Neural cell (in vitro differentiated cells): ENCODE results near the gene CCM2L. TPM values are rescaled to one million over a fixed set of nuclear protein-coding genes. Genes with fewer than 3 reads are reported as not detected.

ENCODE experiments used
- H2AFZ ChIP-seq: fragments of 200-600, 300-800 bp; sonication (generic), shearing (Covaris generic); 2 replicates; pipeline ENCODE4 v1.6.0; 2014; ENCODE audit warnings: low read depth, mild to moderate bottlenecking, antibody characterized with exemption, low read length, moderate library complexity
- H3F3A ChIP-seq: fragments of 200-600 bp; shearing (Covaris generic); 2 replicates; pipeline ENCODE4 v1.6.1; 2016; ENCODE audit warnings: mild to moderate bottlenecking, moderate library complexity, mixed read lengths, antibody characterized with exemption, low read length; ENCODE audit not compliant: insufficient read depth, poor library complexity, severe bottlenecking
- H3K27ac ChIP-seq: fragments of 200-600, 300-800 bp; sonication (generic), shearing (Covaris generic); 2 replicates; pipeline ENCODE4 v1.5.1; 2014; ENCODE audit warnings: mild to moderate bottlenecking, low read length, moderate library complexity
- H3K27me3 ChIP-seq: fragments of 300-800, 200-600 bp; sonication (generic), shearing (Covaris generic); 2 replicates; pipeline ENCODE4 v1.6.0; 2014; ENCODE audit warnings: mild to moderate bottlenecking, low read depth, low read length, moderate library complexity; ENCODE audit not compliant: insufficient read depth
- H3K36me3 ChIP-seq: fragments of 300-800, 200-600 bp; sonication (generic), shearing (Covaris generic); 2 replicates; pipeline ENCODE4 v1.5.1; 2014; ENCODE audit warnings: mild to moderate bottlenecking, antibody characterized with exemption, low read length, moderate library complexity; ENCODE audit not compliant: insufficient read depth
- H3K4me2 ChIP-seq: fragments of 300-800, 200-600 bp; sonication (generic), shearing (Covaris generic); 2 replicates; pipeline ENCODE4 v1.6.0; 2014; ENCODE audit warnings: mild to moderate bottlenecking, low read length
- H3K4me3 ChIP-seq: fragments of 300-800, 200-600 bp; sonication (generic), shearing (Covaris generic); 2 replicates; pipeline ENCODE4 v1.5.1; 2014; ENCODE audit warnings: mild to moderate bottlenecking, low read length, moderate library complexity
- H3K79me2 ChIP-seq: fragments of 200-600 bp; shearing (Covaris generic); replicated peaks from 2 replicates; pipeline ENCODE4 v1.6.0; 2014; ENCODE audit warnings: mild to moderate bottlenecking, low read length, moderate library complexity; ENCODE audit not compliant: insufficient read depth
- H3K9ac ChIP-seq: fragments of 300-800, 200-600 bp; sonication (generic), shearing (Covaris generic); 2 replicates; pipeline ENCODE4 v1.6.1; 2016; ENCODE audit warnings: mild to moderate bottlenecking, low read length, mixed read lengths
- H3K9me2 ChIP-seq: fragments of 200-600 bp; shearing (Covaris generic); 2 replicates; pipeline ENCODE4 v1.6.1; 2016; ENCODE audit warnings: mild to moderate bottlenecking, low read length, mixed read lengths; ENCODE audit not compliant: insufficient read depth
- H3K9me3 ChIP-seq: fragments of 200-600, 300-800 bp; sonication (generic), shearing (Covaris generic); 2 replicates; pipeline ENCODE4 v1.6.1; 2016; ENCODE audit warnings: mild to moderate bottlenecking, mixed run types, low read length, moderate library complexity, mixed read lengths
- H4K20me1 ChIP-seq: fragments of 200-600 bp; shearing (Covaris generic); 2 replicates; pipeline ENCODE4 v1.6.1; 2016; ENCODE audit warnings: mild to moderate bottlenecking, mixed run types; ENCODE audit not compliant: insufficient read depth
- CTCF ChIP-seq: fragments of 450-650 bp; IDR thresholded peaks from 2 replicates; pipeline ENCODE4 v1.5.1; 2014; ENCODE audit warnings: antibody characterized with exemption, mild to moderate bottlenecking, moderate library complexity; ENCODE audit not compliant: poor library complexity, severe bottlenecking
- EP300 ChIP-seq: fragments of 450-650 bp; conservative IDR thresholded peaks from 2 replicates; pipeline ENCODE4 v1.6.1; 2014; ENCODE audit warnings: antibody characterized with exemption, mild to moderate bottlenecking, moderate library complexity; ENCODE audit not compliant: poor library complexity, severe bottlenecking
- EZH2 ChIP-seq: fragments of 200-600, 300-800 bp; shearing (Covaris generic), sonication (generic); IDR thresholded peaks from 2 replicates; pipeline ENCODE4 v1.6.1; 2014; ENCODE audit warnings: antibody characterized with exemption, low read length, borderline replicate concordance, mild to moderate bottlenecking; ENCODE audit not compliant: insufficient read depth, poor library complexity, severe bottlenecking
- MXI1 ChIP-seq: fragments of 450-650 bp; conservative IDR thresholded peaks from 2 replicates; pipeline ENCODE4 v1.6.1; 2014; ENCODE audit warnings: antibody characterized with exemption, mild to moderate bottlenecking; ENCODE audit not compliant: poor library complexity, severe bottlenecking
- POLR2AphosphoS5 ChIP-seq: IDR thresholded peaks from 2 replicates; pipeline ENCODE4 v1.6.1; 2012
- RAD21 ChIP-seq: fragments of 450-650 bp; conservative IDR thresholded peaks from 2 replicates; pipeline ENCODE4 v1.6.1; 2014; ENCODE audit warnings: antibody characterized with exemption, mild to moderate bottlenecking, moderate library complexity
- SMC3 ChIP-seq: fragments of 450-650 bp; conservative IDR thresholded peaks from 2 replicates; pipeline ENCODE4 v1.6.1; 2014; ENCODE audit warnings: antibody characterized with exemption, mild to moderate bottlenecking, moderate library complexity; ENCODE audit not compliant: poor library complexity
- TAF1 ChIP-seq: IDR thresholded peaks from 2 replicates; pipeline ENCODE4 v1.6.1; 2012; ENCODE audit warnings: low read depth
- polyA plus RNA-seq: library from polyadenylated mRNA; depleted of rRNA; stranded (reverse); fragments of >200 nt; gene quantifications from 2 replicates; pipeline ENCODE4 v1.2.3, GENCODE V29; 2014
- TF ChIP-seq, protein P1 (sequence below): IDR thresholded peaks from 2 replicates; pipeline ENCODE4 v1.6.1; 2012; ENCODE audit warnings: borderline replicate concordance

The CCM2L gene
- polyA plus RNA-seq, 1 donor from 2014 or later, result 3.0 TPM

DNA sequence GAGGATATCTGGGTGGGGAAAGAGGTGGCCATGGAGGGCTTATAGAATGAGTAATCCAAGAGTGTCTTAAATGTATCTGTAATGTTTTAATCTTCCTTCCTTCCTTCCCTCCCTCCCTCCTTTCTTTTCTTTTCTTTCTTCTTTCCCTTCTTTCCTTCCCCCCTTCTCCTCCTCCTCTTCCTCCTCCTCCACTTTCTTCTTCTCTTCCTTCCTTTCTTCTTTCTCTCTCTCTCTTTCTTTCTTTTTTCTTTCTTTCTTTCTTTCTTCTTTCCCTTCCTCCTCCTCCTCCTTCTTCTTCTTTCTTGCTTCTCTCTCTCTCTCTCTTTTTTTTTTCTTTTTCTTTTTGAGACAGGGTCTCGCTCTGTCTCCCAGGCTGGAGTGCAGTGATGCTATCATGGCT is 49.0 kb downstream of the CCM2L start:
- H3K27ac ChIP-seq, result no peak overlapping the region
- H3K27me3 ChIP-seq, result peaks cover 12% of the 10 kb centered on the region
- H3K9ac ChIP-seq, result no peak overlapping the region
- no peak overlapping the region for H3K4me3 ChIP-seq
- no peaks in the 10 kb centered on the region for H3F3A ChIP-seq
- no peaks in the 10 kb centered on the region for H3K9me2 ChIP-seq
- no peaks in the 10 kb centered on the region for H3K9me3 ChIP-seq
- TF ChIP-seq POLR2AphosphoS5, result no peak
- no peak for TF ChIP-seq EP300
- no peak for TF ChIP-seq CTCF
- no peak for TF ChIP-seq MXI1
- TF ChIP-seq SMC3, result no peak
- TF ChIP-seq EZH2, result no peak
- TF ChIP-seq, protein P1, sequence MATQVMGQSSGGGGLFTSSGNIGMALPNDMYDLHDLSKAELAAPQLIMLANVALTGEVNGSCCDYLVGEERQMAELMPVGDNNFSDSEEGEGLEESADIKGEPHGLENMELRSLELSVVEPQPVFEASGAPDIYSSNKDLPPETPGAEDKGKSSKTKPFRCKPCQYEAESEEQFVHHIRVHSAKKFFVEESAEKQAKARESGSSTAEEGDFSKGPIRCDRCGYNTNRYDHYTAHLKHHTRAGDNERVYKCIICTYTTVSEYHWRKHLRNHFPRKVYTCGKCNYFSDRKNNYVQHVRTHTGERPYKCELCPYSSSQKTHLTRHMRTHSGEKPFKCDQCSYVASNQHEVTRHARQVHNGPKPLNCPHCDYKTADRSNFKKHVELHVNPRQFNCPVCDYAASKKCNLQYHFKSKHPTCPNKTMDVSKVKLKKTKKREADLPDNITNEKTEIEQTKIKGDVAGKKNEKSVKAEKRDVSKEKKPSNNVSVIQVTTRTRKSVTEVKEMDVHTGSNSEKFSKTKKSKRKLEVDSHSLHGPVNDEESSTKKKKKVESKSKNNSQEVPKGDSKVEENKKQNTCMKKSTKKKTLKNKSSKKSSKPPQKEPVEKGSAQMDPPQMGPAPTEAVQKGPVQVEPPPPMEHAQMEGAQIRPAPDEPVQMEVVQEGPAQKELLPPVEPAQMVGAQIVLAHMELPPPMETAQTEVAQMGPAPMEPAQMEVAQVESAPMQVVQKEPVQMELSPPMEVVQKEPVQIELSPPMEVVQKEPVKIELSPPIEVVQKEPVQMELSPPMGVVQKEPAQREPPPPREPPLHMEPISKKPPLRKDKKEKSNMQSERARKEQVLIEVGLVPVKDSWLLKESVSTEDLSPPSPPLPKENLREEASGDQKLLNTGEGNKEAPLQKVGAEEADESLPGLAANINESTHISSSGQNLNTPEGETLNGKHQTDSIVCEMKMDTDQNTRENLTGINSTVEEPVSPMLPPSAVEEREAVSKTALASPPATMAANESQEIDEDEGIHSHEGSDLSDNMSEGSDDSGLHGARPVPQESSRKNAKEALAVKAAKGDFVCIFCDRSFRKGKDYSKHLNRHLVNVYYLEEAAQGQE, result no peak
- TF ChIP-seq TAF1, result no peak
- TF ChIP-seq RAD21, result no peak
- H4K20me1 ChIP-seq, result no peaks in the 10 kb centered on the region
- no peaks in the 10 kb centered on the region for H3K36me3 ChIP-seq
- no peak overlapping the region for H2AFZ ChIP-seq
- H3K79me2 ChIP-seq, result no peaks in the 10 kb centered on the region
- no peak overlapping the region for H3K4me2 ChIP-seq

GRCh38 chr20:32062776-32063170 is 52.5 kb downstream of the CCM2L start:
- H3K4me3 ChIP-seq, result no peak overlapping the region
- TF ChIP-seq SMC3, result no peak
- TF ChIP-seq EP300, result no peak
- TF ChIP-seq CTCF, result no peak
- TF ChIP-seq TAF1, result no peak
- no peak for TF ChIP-seq RAD21
- H4K20me1 ChIP-seq, result no peaks in the 10 kb centered on the region
- H3K9ac ChIP-seq, result no peak overlapping the region
- no peaks in the 10 kb centered on the region for H3F3A ChIP-seq
- H3K4me2 ChIP-seq, result no peak overlapping the region
- H3K36me3 ChIP-seq, result no peaks in the 10 kb centered on the region
- H3K9me2 ChIP-seq, result no peaks in the 10 kb centered on the region
- H3K27ac ChIP-seq, result no peak overlapping the region
- H3K9me3 ChIP-seq, result no peaks in the 10 kb centered on the region
- peaks cover 12% of the 10 kb centered on the region for H3K27me3 ChIP-seq
- no peak overlapping the region for H2AFZ ChIP-seq
- H3K79me2 ChIP-seq, result no peaks in the 10 kb centered on the region
